Measurements from ENCODE around the gene CRISPLD2. TPM values are rescaled to one million over a fixed set of nuclear protein-coding genes. Genes with fewer than 3 reads are reported as not detected.

Gene CRISPLD2
- total RNA-seq, 2 experiments from 2014 or later = 0.47 to 0.99 TPM

- POLR2A ChIA-PET = interaction anchor here (0.6 to 3.1 kb wide), 9 partner anchors 10 to 93 kb away, joined by 3 to 44 read pairs (median 3); no protein-coding TSS in a partner anchor
- Histone ChIP-seq H3K4me2 (ENCODE audit: low read length) (no peak overlapping the region), H3K9me2 (ENCODE audit: insufficient read depth, low read length) (no peaks in the 10 kb centered on the region), H4K20me1 (ENCODE audit: insufficient read depth, low read length) (no peaks in the 10 kb centered on the region), H3K79me2 (ENCODE audit: insufficient read depth, low read depth, low read length) (no peaks in the 10 kb centered on the region), H3K9me3 (ENCODE audit: low read length) (no peaks in the 10 kb centered on the region), H2AFZ (ENCODE audit: low read length) (no peak overlapping the region), H3K4me3 (ENCODE audit: low read depth, low read length, poor library complexity, severe bottlenecking) (no peak overlapping the region), H3K27ac (ENCODE audit: low read depth, low read length, poor library complexity, severe bottlenecking) (no peak overlapping the region), H3K36me3 (ENCODE audit: insufficient read depth, low read length) (no peaks in the 10 kb centered on the region; the same call in 1 of the 2 replicates), H3K4me1 (ENCODE audit: insufficient read depth, low read length, poor library complexity, severe bottlenecking) (peaks cover 56% of the 10 kb centered on the region)
- CTCF ChIA-PET (ENCODE audit: unreplicated experiment) = no interaction called here
- no TSS peak for BruUV-seq (replicated peaks)
- no peak for DNase-seq (ENCODE audit: low spot score)
- no peak for TF ChIP-seq EZH2phosphoT487 (IDR thresholded peaks at IDR 0.05; ENCODE audit: borderline replicate concordance, low read depth, low read length)
- TF ChIP-seq, protein P1, sequence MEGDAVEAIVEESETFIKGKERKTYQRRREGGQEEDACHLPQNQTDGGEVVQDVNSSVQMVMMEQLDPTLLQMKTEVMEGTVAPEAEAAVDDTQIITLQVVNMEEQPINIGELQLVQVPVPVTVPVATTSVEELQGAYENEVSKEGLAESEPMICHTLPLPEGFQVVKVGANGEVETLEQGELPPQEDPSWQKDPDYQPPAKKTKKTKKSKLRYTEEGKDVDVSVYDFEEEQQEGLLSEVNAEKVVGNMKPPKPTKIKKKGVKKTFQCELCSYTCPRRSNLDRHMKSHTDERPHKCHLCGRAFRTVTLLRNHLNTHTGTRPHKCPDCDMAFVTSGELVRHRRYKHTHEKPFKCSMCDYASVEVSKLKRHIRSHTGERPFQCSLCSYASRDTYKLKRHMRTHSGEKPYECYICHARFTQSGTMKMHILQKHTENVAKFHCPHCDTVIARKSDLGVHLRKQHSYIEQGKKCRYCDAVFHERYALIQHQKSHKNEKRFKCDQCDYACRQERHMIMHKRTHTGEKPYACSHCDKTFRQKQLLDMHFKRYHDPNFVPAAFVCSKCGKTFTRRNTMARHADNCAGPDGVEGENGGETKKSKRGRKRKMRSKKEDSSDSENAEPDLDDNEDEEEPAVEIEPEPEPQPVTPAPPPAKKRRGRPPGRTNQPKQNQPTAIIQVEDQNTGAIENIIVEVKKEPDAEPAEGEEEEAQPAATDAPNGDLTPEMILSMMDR (conservative IDR thresholded peaks at IDR 0.05; ENCODE audit: low read length) = no peak
- intact Hi-C loops (cut with micrococcal nuclease; ENCODE audit: unreplicated experiment) = loop anchor here (5.0 kb wide), 1 partner anchor 77 kb away; no protein-coding TSS in a partner anchor
These were observed 55.2 kb downstream of the CRISPLD2 start for GRCh38 chr16:84874983-84875382.

DNA sequence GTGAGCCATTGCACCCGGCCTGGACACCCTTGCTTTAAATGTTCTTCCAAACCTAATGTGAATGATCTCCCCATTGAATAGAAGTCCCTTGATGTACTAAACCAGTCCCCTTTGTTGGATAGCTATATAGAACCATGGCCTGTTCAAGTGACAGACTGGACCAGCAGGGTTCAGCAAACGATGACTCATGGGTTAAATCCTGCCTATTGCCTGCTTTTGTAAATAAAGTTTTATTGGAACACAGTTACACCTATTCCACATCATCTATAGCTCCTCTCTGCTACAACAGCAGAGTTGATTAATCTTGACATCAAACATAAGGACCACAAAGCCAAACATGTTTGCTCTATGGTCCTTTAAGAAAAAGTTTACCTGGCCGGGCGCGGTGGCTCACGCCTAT lies 56.1 kb downstream of the CRISPLD2 start:
- H3K9me3 ChIP-seq (ENCODE audit: low read length) = no peaks in the 10 kb centered on the region
- H2AFZ ChIP-seq (ENCODE audit: low read length) = no peak overlapping the region
- H4K20me1 ChIP-seq (ENCODE audit: insufficient read depth, low read length) = no peaks in the 10 kb centered on the region
- BruUV-seq (replicated peaks) = no TSS peak
- H3K79me2 ChIP-seq (ENCODE audit: insufficient read depth, low read depth, low read length) = no peaks in the 10 kb centered on the region
- H3K4me1 ChIP-seq (ENCODE audit: insufficient read depth, low read length, poor library complexity, severe bottlenecking) = peaks cover 49% of the 10 kb centered on the region
- H3K36me3 ChIP-seq (ENCODE audit: insufficient read depth, low read length) = no peaks in the 10 kb centered on the region; the same call in 1 of the 2 replicates
- intact Hi-C loops (cut with micrococcal nuclease; ENCODE audit: unreplicated experiment) = no loop called here
- no peak overlapping the region for H3K27ac ChIP-seq (ENCODE audit: low read depth, low read length, poor library complexity, severe bottlenecking)
- no peak for DNase-seq (ENCODE audit: low spot score)
- no peaks in the 10 kb centered on the region for H3K9me2 ChIP-seq (ENCODE audit: insufficient read depth, low read length)
- H3K4me3 ChIP-seq (ENCODE audit: low read depth, low read length, poor library complexity, severe bottlenecking) = no peak overlapping the region
- POLR2A ChIA-PET = interaction anchor here (0.6 to 3.1 kb wide), 7 partner anchors 10 to 36 kb away, joined by 3 to 19 read pairs (median 3); no protein-coding TSS in a partner anchor
- CTCF ChIA-PET (ENCODE audit: unreplicated experiment) = no interaction called here
- H3K4me2 ChIP-seq (ENCODE audit: low read length) = no peak overlapping the region
- TF ChIP-seq EZH2phosphoT487 (IDR thresholded peaks at IDR 0.05; ENCODE audit: borderline replicate concordance, low read depth, low read length) = no peak
- TF ChIP-seq, protein P1 (conservative IDR thresholded peaks at IDR 0.05; ENCODE audit: low read length) = no peak

- BruUV-seq (replicated peaks) = no TSS peak
- no peaks in the 10 kb centered on the region for H3K9me2 ChIP-seq (ENCODE audit: insufficient read depth, low read length)
- peak overlapping the region; percentile 20; the same call in 1 of the 2 replicates for H2AFZ ChIP-seq (ENCODE audit: low read length)
- no peak for DNase-seq (ENCODE audit: low spot score)
- H3K36me3 ChIP-seq (ENCODE audit: insufficient read depth, low read length) = no peaks in the 10 kb centered on the region; the same call in 1 of the 2 replicates
- H4K20me1 ChIP-seq (ENCODE audit: insufficient read depth, low read length) = no peaks in the 10 kb centered on the region
- TF ChIP-seq, protein P1 (conservative IDR thresholded peaks at IDR 0.05; ENCODE audit: low read length) = no peak
- TF ChIP-seq EZH2phosphoT487 (IDR thresholded peaks at IDR 0.05; ENCODE audit: borderline replicate concordance, low read depth, low read length) = no peak
- intact Hi-C loops (cut with micrococcal nuclease; ENCODE audit: unreplicated experiment) = no loop called here
- peak overlapping the region; percentile 26 for H3K4me2 ChIP-seq (ENCODE audit: low read length)
- H3K4me1 ChIP-seq (ENCODE audit: insufficient read depth, low read length, poor library complexity, severe bottlenecking) = peaks cover 41% of the 10 kb centered on the region
- H3K9me3 ChIP-seq (ENCODE audit: low read length) = no peaks in the 10 kb centered on the region
- CTCF ChIA-PET (ENCODE audit: unreplicated experiment) = interaction anchor here (0.7 kb wide), 1 partner anchor 12 kb away, joined by 5 read pairs; no protein-coding TSS in a partner anchor
- no peak overlapping the region for H3K4me3 ChIP-seq (ENCODE audit: low read depth, low read length, poor library complexity, severe bottlenecking)
- no peaks in the 10 kb centered on the region for H3K79me2 ChIP-seq (ENCODE audit: insufficient read depth, low read depth, low read length)
- H3K27ac ChIP-seq (ENCODE audit: low read depth, low read length, poor library complexity, severe bottlenecking) = no peak overlapping the region
- POLR2A ChIA-PET = interaction anchor here (0.6 to 3.1 kb wide), 8 partner anchors 9 to 369 kb away, joined by 3 to 19 read pairs (median 4); no protein-coding TSS in a partner anchor
These were observed 57.3 kb downstream of the CRISPLD2 start for GRCh38 chr16:84876873-84877606.

All from OCI-LY7 (cell line).